Rectal smooth muscle tissue (tissue), 1 donor: ENCODE data around the gene SRL.
"Not testable (repeated sequence)": the region's sequence is repeated elsewhere in the genome, so short reads cannot be mapped to it uniquely, and the experiment has no call there.

Experiments used
- H3K27ac ChIP-seq: one replicate; pipeline ENCODE4 v1.7.0; 2013; ENCODE audit warnings: low read depth, low read length, inconsistent platforms
- H3K27me3 ChIP-seq: one replicate; pipeline ENCODE4 v1.7.0; 2013; ENCODE audit warnings: low read length; ENCODE audit not compliant: control insufficient read depth, insufficient read depth
- H3K36me3 ChIP-seq: one replicate; pipeline ENCODE4 v1.7.0; 2013; ENCODE audit warnings: low read length; ENCODE audit not compliant: control insufficient read depth, insufficient read depth
- H3K4me1 ChIP-seq: one replicate; pipeline ENCODE4 v1.7.0; 2013; ENCODE audit warnings: low read length; ENCODE audit not compliant: control insufficient read depth, insufficient read depth
- H3K4me3 ChIP-seq: one replicate; pipeline ENCODE4 v1.7.0; 2013; ENCODE audit warnings: low read length
- H3K9ac ChIP-seq: one replicate; pipeline ENCODE4 v1.7.0; 2013; ENCODE audit warnings: low read length

Gene SRL

DNA sequence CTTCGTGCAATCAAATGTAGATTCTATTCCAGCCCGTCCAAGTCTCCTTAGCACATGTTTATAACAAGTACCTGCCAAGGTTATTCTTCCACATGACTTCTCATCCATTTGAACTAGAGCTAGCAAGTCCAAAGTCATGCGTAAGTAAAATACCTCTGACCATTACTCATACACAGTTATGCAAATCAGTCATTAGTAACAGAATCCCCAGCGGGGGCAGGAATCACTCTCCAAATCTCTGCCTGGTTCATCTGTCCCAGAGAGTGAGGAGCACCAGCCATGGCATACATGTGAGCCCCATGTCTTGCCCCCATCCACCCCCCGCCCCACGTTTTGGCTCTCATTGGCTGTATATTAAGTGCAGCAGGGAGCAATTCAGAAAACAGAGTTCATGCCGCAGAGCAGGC is 27.7 kb downstream of the SRL start:
- H3K27ac ChIP-seq = no peak overlapping the region
- H3K9ac ChIP-seq = no peak overlapping the region
- H3K4me1 ChIP-seq = no peaks in the 10 kb centered on the region
- H3K27me3 ChIP-seq = no peaks in the 10 kb centered on the region
- no peak overlapping the region for H3K4me3 ChIP-seq
- H3K36me3 ChIP-seq = no peaks in the 10 kb centered on the region

GRCh38 chr16:4213737-4214136 is 28.1 kb downstream of the SRL start:
- Histone ChIP-seq H3K36me3 (no peaks in the 10 kb centered on the region), H3K27me3 (no peaks in the 10 kb centered on the region), H3K4me3 (no peak overlapping the region), H3K4me1 (no peaks in the 10 kb centered on the region), H3K27ac (no peak overlapping the region), H3K9ac (no peak overlapping the region)

DNA sequence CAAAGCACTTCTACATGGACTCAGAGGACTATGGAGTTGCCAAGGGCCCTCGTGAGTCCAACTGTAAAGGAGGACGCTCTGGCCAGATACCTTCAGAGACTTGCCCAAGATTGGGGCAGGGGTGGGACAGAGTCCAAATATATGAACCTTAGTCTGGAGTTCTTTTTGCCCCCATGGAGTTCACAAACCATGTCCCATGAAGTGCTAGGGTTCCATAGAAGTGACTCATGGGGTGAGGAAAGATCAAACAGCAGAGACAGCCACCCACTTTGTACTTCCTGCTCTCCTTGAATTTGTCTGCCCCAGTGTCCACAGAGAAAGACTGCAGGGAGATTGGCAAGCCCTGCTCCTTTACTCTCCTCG is 29.0 kb downstream of the SRL start:
- H3K36me3 ChIP-seq = no peaks in the 10 kb centered on the region
- H3K9ac ChIP-seq = no peak overlapping the region
- H3K27me3 ChIP-seq = no peaks in the 10 kb centered on the region
- no peak overlapping the region for H3K4me3 ChIP-seq
- H3K4me1 ChIP-seq = no peaks in the 10 kb centered on the region
- no peak overlapping the region for H3K27ac ChIP-seq

DNA sequence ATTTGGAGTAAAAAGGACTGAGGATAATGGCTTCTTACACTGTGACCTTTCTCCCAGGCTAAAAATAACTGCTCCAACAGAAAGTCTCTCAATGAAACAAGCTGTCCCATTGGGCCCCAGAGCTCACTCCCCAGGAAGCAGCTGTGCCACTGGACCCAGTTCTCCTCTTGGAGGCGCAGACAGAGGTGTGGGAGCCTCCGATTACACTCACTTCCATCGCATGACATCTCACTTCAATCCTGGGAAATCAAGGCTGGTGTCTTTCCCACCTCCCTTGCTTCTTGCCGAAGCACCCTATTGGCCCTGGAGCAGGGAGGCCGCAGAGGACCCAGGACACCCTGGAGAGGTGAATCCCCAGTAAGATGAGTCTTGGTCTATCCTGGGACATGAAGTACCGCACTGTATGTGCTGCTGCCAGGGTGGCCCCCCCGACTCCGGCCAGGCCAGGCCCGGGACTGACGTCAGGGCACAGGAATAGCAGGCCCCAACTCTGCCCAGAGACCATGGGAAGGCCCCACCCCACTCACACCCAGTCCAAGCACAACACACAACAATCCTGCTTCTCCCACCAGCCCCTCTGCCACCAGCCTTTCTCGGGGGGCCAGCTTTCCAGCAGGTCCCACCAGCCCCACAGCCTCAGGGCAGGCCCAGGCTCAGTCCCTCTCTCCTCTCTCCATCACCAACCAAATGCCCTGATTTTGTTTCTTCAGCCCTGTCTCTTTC is 29.5 kb downstream of the SRL start:
- Histone ChIP-seq H3K9ac (no peak overlapping the region), H3K27me3 (no peaks in the 10 kb centered on the region), H3K4me1 (no peaks in the 10 kb centered on the region), H3K36me3 (no peaks in the 10 kb centered on the region), H3K27ac (no peak overlapping the region), H3K4me3 (no peak overlapping the region)

- not testable (repeated sequence) for H3K9ac ChIP-seq, H3K4me1 ChIP-seq, H3K4me3 ChIP-seq, H3K27ac ChIP-seq, H3K27me3 ChIP-seq, H3K36me3 ChIP-seq
Observed at GRCh38 chr16:4211445-4212210, 30.3 kb downstream of the SRL start.

- no peak overlapping the region for H3K27ac ChIP-seq
- no peaks in the 10 kb centered on the region for H3K36me3 ChIP-seq
- no peak overlapping the region for H3K9ac ChIP-seq
- no peak overlapping the region for H3K4me3 ChIP-seq
- H3K27me3 ChIP-seq = no peaks in the 10 kb centered on the region
- no peaks in the 10 kb centered on the region for H3K4me1 ChIP-seq
Observed at GRCh38 chr16:4209666-4210065, 32.2 kb downstream of the SRL start.

GRCh38 chr16:4208341-4208751 is 33.5 kb downstream of the SRL start:
- Histone ChIP-seq H3K27ac (no peak overlapping the region), H3K36me3 (no peaks in the 10 kb centered on the region), H3K9ac (no peak overlapping the region), H3K4me3 (no peak overlapping the region), H3K4me1 (no peaks in the 10 kb centered on the region), H3K27me3 (no peaks in the 10 kb centered on the region)

GRCh38 chr16:4207683-4208340 is 34.1 kb downstream of the SRL start:
- H3K4me1 ChIP-seq = no peaks in the 10 kb centered on the region

DNA sequence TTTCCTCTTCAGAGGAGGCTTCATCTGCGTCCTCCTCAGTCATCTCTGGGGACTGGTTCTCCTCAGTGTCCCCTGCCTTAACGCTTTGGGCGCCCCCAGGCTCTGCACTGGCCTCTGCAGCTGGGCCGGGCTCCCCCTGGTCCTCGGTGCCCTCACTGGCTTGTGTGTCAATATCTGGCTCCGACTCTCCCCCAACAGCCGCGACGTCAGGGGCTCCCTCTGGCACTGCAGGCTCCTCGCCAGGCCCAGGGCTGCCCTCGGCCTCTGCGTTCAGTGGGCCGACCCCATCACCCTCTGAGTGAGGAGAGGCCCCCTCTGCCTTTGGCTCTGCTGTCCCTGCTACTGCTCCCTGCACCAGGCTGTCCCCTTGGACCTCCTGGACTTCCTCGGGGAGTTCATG is 34.7 kb downstream of the SRL start:
- Histone ChIP-seq H3K27me3 (no peaks in the 10 kb centered on the region), H3K27ac (no peak overlapping the region), H3K4me3 (no peak overlapping the region), H3K9ac (no peak overlapping the region), H3K4me1 (no peaks in the 10 kb centered on the region), H3K36me3 (no peaks in the 10 kb centered on the region)

More at GRCh38 chr16:4207683-4208340, 34.1 kb downstream of the SRL start:
- H3K27ac ChIP-seq = no peak overlapping the region
- H3K36me3 ChIP-seq = no peaks in the 10 kb centered on the region
- H3K27me3 ChIP-seq = no peaks in the 10 kb centered on the region
- H3K4me3 ChIP-seq = no peak overlapping the region
- no peak overlapping the region for H3K9ac ChIP-seq

DNA sequence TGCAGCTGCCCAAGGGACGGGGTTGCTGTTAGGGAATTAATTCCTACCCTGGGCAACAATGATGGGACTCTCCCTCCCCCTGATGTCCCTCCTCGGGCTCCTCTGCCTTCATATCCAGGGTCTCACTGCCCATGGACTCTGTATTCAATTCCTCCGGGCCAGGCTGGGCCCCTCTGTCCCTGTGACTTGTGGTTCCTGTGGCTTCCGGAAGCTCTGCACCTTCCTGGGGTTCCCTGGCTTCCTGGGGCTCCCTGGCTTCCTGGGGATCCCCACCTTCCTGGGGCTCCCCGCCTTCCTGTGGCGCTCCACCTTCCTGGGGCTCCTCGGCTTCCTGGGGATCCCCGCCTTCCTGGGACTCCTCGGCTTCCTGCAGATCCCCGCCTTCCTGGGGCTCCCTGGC is 35.2 kb downstream of the SRL start:
- Histone ChIP-seq H3K4me3 (no peak overlapping the region), H3K36me3 (no peaks in the 10 kb centered on the region), H3K27me3 (no peaks in the 10 kb centered on the region), H3K4me1 (no peaks in the 10 kb centered on the region), H3K9ac (no peak overlapping the region), H3K27ac (no peak overlapping the region)

GRCh38 chr16:4205971-4206370 is 35.9 kb downstream of the SRL start:
- Histone ChIP-seq H3K4me3 (no peak overlapping the region), H3K36me3 (no peaks in the 10 kb centered on the region), H3K4me1 (no peaks in the 10 kb centered on the region), H3K27ac (no peak overlapping the region), H3K27me3 (no peaks in the 10 kb centered on the region), H3K9ac (no peak overlapping the region)

DNA sequence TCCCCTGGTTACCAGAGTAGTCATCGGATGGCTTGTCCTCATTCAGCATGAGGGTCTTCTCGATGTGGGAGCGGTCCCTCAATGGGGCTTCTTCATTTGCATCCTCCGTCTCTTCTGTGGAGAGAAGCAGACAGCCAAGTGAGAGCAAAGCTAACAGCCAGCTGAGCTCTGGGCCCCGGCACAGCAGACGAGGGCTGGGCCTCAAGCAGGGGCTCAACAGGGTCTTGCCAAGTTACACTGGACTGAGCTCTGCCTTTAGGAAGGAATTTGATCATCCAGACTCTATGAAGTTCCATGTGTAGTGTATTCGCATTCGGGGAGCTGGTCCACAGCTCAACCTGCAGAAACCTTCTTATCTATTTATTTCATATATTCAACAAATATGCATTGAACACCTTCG is 37.4 kb downstream of the SRL start:
- no peaks in the 10 kb centered on the region for H3K27me3 ChIP-seq
- H3K4me3 ChIP-seq = no peak overlapping the region
- no peaks in the 10 kb centered on the region for H3K4me1 ChIP-seq
- H3K9ac ChIP-seq = no peak overlapping the region
- no peaks in the 10 kb centered on the region for H3K36me3 ChIP-seq
- H3K27ac ChIP-seq = no peak overlapping the region
